ENCODE measurements around the gene OR5B3.

- no peak for TF ChIP-seq CTCF (IDR thresholded peaks at IDR 0.05 in 4 of 5, conservative IDR thresholded peaks at IDR 0.05 in 1 of 5)
- no peak for TF ChIP-seq POLR2A (IDR thresholded peaks at IDR 0.05)
Observed at GRCh38 chr11:58444300-58444699, 37.6 kb upstream of the OR5B3 start.

All from gastrocnemius medialis (tissue), 4 donors.